HTERT RPE-1 (cell line): ENCODE data around the gene GPSM3.

ENCODE experiments used
- in situ Hi-C: fragments of 300-500 bp; cut with MboI; formaldehyde crosslinking; loops from 4 replicates; pipeline ENCODE4 v1.14.3; 2020; ENCODE audit warnings: low sequenced_read_pairs

The GPSM3 gene

GRCh38 chr6:32175711-32176475, 16.6 kb downstream of the GPSM3 start, which contains the start of gene AGPAT1:
AGPAT1 (minus strand) TSS chr6:32176084; CDS start chr6:32171496, 4,588 bp downstream.
- in situ Hi-C loops, result no loop called here

GRCh38 chr6:32175322-32175710, 17.1 kb downstream of the GPSM3 start:
- in situ Hi-C loops, result no loop called here

GRCh38 chr6:32174416-32174815, 18.0 kb downstream of the GPSM3 start:
- in situ Hi-C loops, result no loop called here

- in situ Hi-C loops, result no loop called here
Measured at GRCh38 chr6:32173051-32173727, 19.3 kb downstream of the GPSM3 start.

- in situ Hi-C loops, result no loop called here
Measured at GRCh38 chr6:32171234-32171633, 21.2 kb downstream of the GPSM3 start.

- in situ Hi-C loops, result no loop called here
Measured at GRCh38 chr6:32170294-32170693, 22.1 kb downstream of the GPSM3 start.

- in situ Hi-C loops, result no loop called here
Measured at GRCh38 chr6:32168807-32169591, 23.4 kb downstream of the GPSM3 start.

GRCh38 chr6:32168350-32168749, 24.1 kb downstream of the GPSM3 start:
- in situ Hi-C loops, result no loop called here

GRCh38 chr6:32167761-32168262, 24.6 kb downstream of the GPSM3 start:
- in situ Hi-C loops, result no loop called here

- in situ Hi-C loops, result no loop called here
Measured at GRCh38 chr6:32167154-32167760, 25.2 kb downstream of the GPSM3 start.

- in situ Hi-C loops, result no loop called here
Measured at GRCh38 chr6:32166411-32167061, 25.9 kb downstream of the GPSM3 start.

GRCh38 chr6:32164295-32164694, 28.1 kb downstream of the GPSM3 start, which contains the start of gene EGFL8:
EGFL8 (plus strand) TSS chr6:32164595; CDS start chr6:32166166, 1,571 bp downstream.
- in situ Hi-C loops, result no loop called here

- in situ Hi-C loops, result no loop called here
Measured at GRCh38 chr6:32163559-32164258, 28.7 kb downstream of the GPSM3 start.

GRCh38 chr6:32158052-32158451, 34.4 kb downstream of the GPSM3 start:
- in situ Hi-C loops, result no loop called here

- in situ Hi-C loops, result no loop called here
Measured at GRCh38 chr6:32156891-32157290, 35.6 kb downstream of the GPSM3 start.

- in situ Hi-C loops, result no loop called here
Measured at GRCh38 chr6:32154514-32155161, 37.8 kb downstream of the GPSM3 start.

GRCh38 chr6:32153564-32154513, 38.6 kb downstream of the GPSM3 start, which contains the start of gene PPT2:
PPT2 (plus strand) TSS chr6:32154141; CDS start chr6:32154595, 454 bp downstream.
- in situ Hi-C loops, result no loop called here
